GM23338 (cell line): Measurements from ENCODE around the gene MAD1L1.

Experiments
- CREB1 ChIP-seq: fragments of 250-450 bp; sonication (Bioruptor Pico); IDR thresholded peaks from 2 replicates; pipeline ENCODE4 v1.5.0; 2020; ENCODE audit warnings: low read depth, mild to moderate bottlenecking, moderate library complexity
- EZH2 ChIP-seq: fragments of 200-600 bp; sonication (generic); IDR thresholded peaks from one replicate; pipeline ENCODE4 v1.8.0; 2017; ENCODE audit warnings: antibody characterized with exemption, mild to moderate bottlenecking, low read depth; ENCODE audit not compliant: unreplicated experiment
- EZH2phosphoT487 ChIP-seq: fragments of 200-600 bp; sonication (generic); IDR thresholded peaks from one replicate; pipeline ENCODE4 v1.8.1; 2018; ENCODE audit warnings: antibody characterized with exemption; ENCODE audit not compliant: unreplicated experiment
- JUNB ChIP-seq: IDR thresholded peaks from one replicate; pipeline ENCODE4 v1.6.1; 2016; ENCODE audit warnings: antibody characterized with exemption; ENCODE audit not compliant: unreplicated experiment
- POLR2AphosphoS5 ChIP-seq: IDR thresholded peaks from 2 replicates; pipeline ENCODE4 v1.6.1; 2016; ENCODE audit warnings: antibody characterized with exemption, low read depth
- STAT1 ChIP-seq: IDR thresholded peaks from one replicate; pipeline ENCODE4 v1.6.1; 2016; ENCODE audit warnings: antibody characterized with exemption; ENCODE audit not compliant: unreplicated experiment
- TF ChIP-seq, protein P1 (sequence below), 2 experiments: fragments of 200-600 bp in 1 of 2; sonication (generic) in 1 of 2; conservative IDR thresholded peaks; 2 replicates each; pipeline versions ENCODE4 v1.5.1 to v1.6.1; 2016 to 2017; ENCODE audit warnings: antibody characterized with exemption in 2 of 2, low read depth in 2 of 2, mild to moderate bottlenecking in 2 of 2, moderate library complexity in 1 of 2
- TF ChIP-seq, protein P2 (sequence below): IDR thresholded peaks from one replicate; pipeline ENCODE4 v1.6.1; 2018; ENCODE audit warnings: antibody characterized with exemption; ENCODE audit not compliant: unreplicated experiment

GRCh38 chr7:1964913-1965578, 267.7 kb downstream of the MAD1L1 start:
- TF ChIP-seq CREB1 (CRISPR knock-in tag): no peak
- TF ChIP-seq, protein P1, sequence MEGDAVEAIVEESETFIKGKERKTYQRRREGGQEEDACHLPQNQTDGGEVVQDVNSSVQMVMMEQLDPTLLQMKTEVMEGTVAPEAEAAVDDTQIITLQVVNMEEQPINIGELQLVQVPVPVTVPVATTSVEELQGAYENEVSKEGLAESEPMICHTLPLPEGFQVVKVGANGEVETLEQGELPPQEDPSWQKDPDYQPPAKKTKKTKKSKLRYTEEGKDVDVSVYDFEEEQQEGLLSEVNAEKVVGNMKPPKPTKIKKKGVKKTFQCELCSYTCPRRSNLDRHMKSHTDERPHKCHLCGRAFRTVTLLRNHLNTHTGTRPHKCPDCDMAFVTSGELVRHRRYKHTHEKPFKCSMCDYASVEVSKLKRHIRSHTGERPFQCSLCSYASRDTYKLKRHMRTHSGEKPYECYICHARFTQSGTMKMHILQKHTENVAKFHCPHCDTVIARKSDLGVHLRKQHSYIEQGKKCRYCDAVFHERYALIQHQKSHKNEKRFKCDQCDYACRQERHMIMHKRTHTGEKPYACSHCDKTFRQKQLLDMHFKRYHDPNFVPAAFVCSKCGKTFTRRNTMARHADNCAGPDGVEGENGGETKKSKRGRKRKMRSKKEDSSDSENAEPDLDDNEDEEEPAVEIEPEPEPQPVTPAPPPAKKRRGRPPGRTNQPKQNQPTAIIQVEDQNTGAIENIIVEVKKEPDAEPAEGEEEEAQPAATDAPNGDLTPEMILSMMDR (conservative IDR thresholded peaks at IDR 0.05; ENCODE audit: low read depth in 2 of 2): no peak
- TF ChIP-seq, protein P2, sequence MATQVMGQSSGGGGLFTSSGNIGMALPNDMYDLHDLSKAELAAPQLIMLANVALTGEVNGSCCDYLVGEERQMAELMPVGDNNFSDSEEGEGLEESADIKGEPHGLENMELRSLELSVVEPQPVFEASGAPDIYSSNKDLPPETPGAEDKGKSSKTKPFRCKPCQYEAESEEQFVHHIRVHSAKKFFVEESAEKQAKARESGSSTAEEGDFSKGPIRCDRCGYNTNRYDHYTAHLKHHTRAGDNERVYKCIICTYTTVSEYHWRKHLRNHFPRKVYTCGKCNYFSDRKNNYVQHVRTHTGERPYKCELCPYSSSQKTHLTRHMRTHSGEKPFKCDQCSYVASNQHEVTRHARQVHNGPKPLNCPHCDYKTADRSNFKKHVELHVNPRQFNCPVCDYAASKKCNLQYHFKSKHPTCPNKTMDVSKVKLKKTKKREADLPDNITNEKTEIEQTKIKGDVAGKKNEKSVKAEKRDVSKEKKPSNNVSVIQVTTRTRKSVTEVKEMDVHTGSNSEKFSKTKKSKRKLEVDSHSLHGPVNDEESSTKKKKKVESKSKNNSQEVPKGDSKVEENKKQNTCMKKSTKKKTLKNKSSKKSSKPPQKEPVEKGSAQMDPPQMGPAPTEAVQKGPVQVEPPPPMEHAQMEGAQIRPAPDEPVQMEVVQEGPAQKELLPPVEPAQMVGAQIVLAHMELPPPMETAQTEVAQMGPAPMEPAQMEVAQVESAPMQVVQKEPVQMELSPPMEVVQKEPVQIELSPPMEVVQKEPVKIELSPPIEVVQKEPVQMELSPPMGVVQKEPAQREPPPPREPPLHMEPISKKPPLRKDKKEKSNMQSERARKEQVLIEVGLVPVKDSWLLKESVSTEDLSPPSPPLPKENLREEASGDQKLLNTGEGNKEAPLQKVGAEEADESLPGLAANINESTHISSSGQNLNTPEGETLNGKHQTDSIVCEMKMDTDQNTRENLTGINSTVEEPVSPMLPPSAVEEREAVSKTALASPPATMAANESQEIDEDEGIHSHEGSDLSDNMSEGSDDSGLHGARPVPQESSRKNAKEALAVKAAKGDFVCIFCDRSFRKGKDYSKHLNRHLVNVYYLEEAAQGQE: no peak
- no peak for TF ChIP-seq EZH2
- TF ChIP-seq POLR2AphosphoS5: no peak
- no peak for TF ChIP-seq JUNB
- TF ChIP-seq EZH2phosphoT487: no peak
- no peak for TF ChIP-seq STAT1
